A673 (cell line): ENCODE data around the gene MAGI1. TPM values are rescaled to one million over a fixed set of nuclear protein-coding genes. Genes with fewer than 3 reads are reported as not detected.

ENCODE experiments used
- BruUV-seq: library from RNA; stranded (reverse); fragments of 400-500 nt; replicated peaks from 2 replicates; lab custom pipeline; 2021; lab: Mats Ljungman, UMichigan
- CTCF ChIA-PET: fragments of 300-600 bp; sonication (Branson Sonifier 250); formaldehyde crosslinking; loops from one replicate; lab custom pipeline; 2022; ENCODE audit warnings: antibody characterized with exemption; lab: Charles Lee
- POLR2A ChIA-PET: fragments of 300-600 bp; sonication (Branson Sonifier 250); formaldehyde crosslinking; loops from one replicate; lab custom pipeline; 2022; ENCODE audit warnings: antibody characterized with exemption; ENCODE audit not compliant: low non-redundant PET; lab: Charles Lee
- DNase-seq: peaks from one replicate; pipeline ENCODE4 v3.0.0-alpha.2; 2015; ENCODE audit warnings: low spot score
- H3K27ac ChIP-seq: fragments of 200-600 bp; sonication (generic); 2 replicates; pipeline ENCODE4 v1.5.1; 2016; ENCODE audit warnings: mixed run types, low read depth, mild to moderate bottlenecking, mixed read lengths, antibody characterized with exemption, low read length; ENCODE audit not compliant: poor library complexity, severe bottlenecking
- H3K27me3 ChIP-seq: fragments of 200-600 bp; sonication (generic); replicated peaks from 2 replicates; pipeline ENCODE4 v1.6.1; 2017; ENCODE audit warnings: mixed run types, low read depth, mild to moderate bottlenecking, mixed read lengths, antibody characterized with exemption, low read length; ENCODE audit not compliant: insufficient read depth, poor library complexity
- H3K36me3 ChIP-seq: fragments of 200-600 bp; sonication (generic); 2 replicates; pipeline ENCODE4 v1.6.1; 2016; ENCODE audit warnings: mixed run types, mild to moderate bottlenecking, mixed read lengths, antibody characterized with exemption, low read length; ENCODE audit not compliant: insufficient read depth, poor library complexity, severe bottlenecking
- H3K4me1 ChIP-seq: fragments of 200-600 bp; sonication (generic); 2 replicates; pipeline ENCODE4 v1.6.1; 2017; ENCODE audit warnings: mixed run types, mild to moderate bottlenecking, mixed read lengths, antibody characterized with exemption, low read length; ENCODE audit not compliant: insufficient read depth, poor library complexity, severe bottlenecking
- H3K4me3 ChIP-seq: fragments of 200-600 bp; sonication (generic); 2 replicates; pipeline ENCODE4 v1.5.1; 2016; ENCODE audit warnings: low read depth, mixed run types, mild to moderate bottlenecking, mixed read lengths, low read length; ENCODE audit not compliant: poor library complexity, severe bottlenecking
- H3K9me3 ChIP-seq: fragments of 200-600 bp; sonication (generic); 2 replicates; pipeline ENCODE4 v1.6.1; 2016; ENCODE audit warnings: mixed run types, low read depth, mild to moderate bottlenecking, mixed read lengths, antibody characterized with exemption, low read length; ENCODE audit not compliant: poor library complexity, severe bottlenecking
- EZH2 ChIP-seq: fragments of 200-600 bp; sonication (generic); IDR thresholded peaks from 2 replicates; pipeline ENCODE4 v1.6.1; 2017; ENCODE audit warnings: borderline replicate concordance, low read depth, mild to moderate bottlenecking, mixed read lengths, antibody characterized with exemption, low read length; ENCODE audit not compliant: poor library complexity, severe bottlenecking
- intact Hi-C: fragments of 100-400 bp; cut with micrococcal nuclease; formaldehyde crosslinking; loops from one replicate; pipeline ENCODE4 v1.10.0; 2022; ENCODE audit not compliant: unreplicated experiment
- total RNA-seq: library from RNA; stranded (reverse); gene quantifications from 2 replicates; pipeline ENCODE4 v1.2.3, GENCODE V29; 2021
- TF ChIP-seq, protein P1 (sequence below): fragments of 300-800, 200-600 bp; sonication (generic); conservative IDR thresholded peaks from 2 replicates; pipeline ENCODE4 v1.5.1; 2017; ENCODE audit warnings: low read depth, mild to moderate bottlenecking, antibody characterized with exemption, low read length, moderate library complexity, mixed read lengths

Gene MAGI1
- total RNA-seq, 1 experiment from 2014 or later: 30.5 TPM

DNA sequence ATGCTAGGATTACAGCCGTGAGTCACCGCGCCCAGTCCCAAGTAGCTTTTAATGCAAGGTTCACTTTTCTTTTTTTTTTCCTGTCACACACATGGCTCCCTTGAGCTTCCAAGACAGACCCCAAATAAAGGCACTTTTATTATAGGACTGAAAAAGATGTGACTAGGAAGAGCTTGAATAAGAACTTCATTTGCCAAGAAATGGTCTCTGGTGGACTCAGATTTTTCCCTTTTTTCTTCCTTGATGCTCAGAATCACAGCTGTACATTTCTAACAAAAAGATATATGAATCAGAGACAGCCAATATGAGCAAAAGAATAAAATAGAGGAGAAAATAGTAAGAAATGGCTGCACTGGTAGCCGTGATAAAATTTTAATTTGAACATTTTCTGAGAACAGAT, 337.2 kb downstream of the MAGI1 start:
- Histone ChIP-seq H3K9me3 (no peaks in the 10 kb centered on the region), H3K4me1 (no peaks in the 10 kb centered on the region), H3K27ac (no peak overlapping the region), H3K4me3 (no peak overlapping the region), H3K27me3 (no peaks in the 10 kb centered on the region), H3K36me3 (no peaks in the 10 kb centered on the region)
- TF ChIP-seq, protein P1, sequence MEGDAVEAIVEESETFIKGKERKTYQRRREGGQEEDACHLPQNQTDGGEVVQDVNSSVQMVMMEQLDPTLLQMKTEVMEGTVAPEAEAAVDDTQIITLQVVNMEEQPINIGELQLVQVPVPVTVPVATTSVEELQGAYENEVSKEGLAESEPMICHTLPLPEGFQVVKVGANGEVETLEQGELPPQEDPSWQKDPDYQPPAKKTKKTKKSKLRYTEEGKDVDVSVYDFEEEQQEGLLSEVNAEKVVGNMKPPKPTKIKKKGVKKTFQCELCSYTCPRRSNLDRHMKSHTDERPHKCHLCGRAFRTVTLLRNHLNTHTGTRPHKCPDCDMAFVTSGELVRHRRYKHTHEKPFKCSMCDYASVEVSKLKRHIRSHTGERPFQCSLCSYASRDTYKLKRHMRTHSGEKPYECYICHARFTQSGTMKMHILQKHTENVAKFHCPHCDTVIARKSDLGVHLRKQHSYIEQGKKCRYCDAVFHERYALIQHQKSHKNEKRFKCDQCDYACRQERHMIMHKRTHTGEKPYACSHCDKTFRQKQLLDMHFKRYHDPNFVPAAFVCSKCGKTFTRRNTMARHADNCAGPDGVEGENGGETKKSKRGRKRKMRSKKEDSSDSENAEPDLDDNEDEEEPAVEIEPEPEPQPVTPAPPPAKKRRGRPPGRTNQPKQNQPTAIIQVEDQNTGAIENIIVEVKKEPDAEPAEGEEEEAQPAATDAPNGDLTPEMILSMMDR: no peak
- intact Hi-C loops: no loop called here
- ChIA-PET POLR2A (no interaction called here), CTCF (no interaction called here)
- no TSS peak for BruUV-seq
- DNase-seq: no peak

DNA sequence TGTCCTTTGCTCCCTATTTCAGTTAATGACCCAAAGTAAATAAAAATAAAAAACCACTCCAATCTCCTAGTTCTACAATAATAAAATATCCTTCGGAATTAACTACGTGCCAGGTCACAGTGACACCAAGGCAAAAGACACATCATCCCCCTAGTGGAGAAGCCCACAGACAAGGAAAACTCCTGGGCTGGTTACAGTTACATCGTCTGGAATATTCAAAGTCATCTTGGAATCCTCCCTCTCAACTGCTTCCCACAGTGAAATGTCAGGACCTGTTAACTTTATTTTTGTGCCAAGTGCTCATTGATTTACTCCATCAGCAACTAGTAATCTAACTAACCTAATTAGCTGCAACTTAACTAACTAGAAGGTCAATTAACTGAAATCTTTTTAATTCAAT, 349.3 kb downstream of the MAGI1 start:
- H3K9me3 ChIP-seq: no peaks in the 10 kb centered on the region

DNA sequence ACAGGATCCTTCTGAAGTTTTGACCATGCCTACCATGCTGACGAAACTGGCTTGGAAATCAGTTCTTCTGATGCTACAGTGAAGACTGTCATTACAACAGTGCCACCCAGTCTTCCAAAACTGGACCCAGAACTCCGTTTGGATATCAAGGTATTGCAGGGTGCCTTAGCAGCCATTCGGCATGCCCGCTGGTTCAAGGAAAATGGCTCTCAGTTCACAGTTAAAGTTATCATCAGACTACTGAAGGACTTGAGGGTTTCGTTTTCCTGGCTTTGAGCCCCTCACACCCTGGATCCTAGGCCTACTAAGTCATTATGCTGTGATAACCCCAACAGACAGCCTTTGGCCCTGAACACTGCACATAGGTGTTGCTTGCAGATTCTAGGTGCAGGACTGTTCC, 351.0 kb downstream of the MAGI1 start:
- no peaks in the 10 kb centered on the region for H3K4me1 ChIP-seq
- TF ChIP-seq, protein P1: no peak
- TF ChIP-seq EZH2: no peak

More for the DNA sequence above, 349.3 kb downstream of the MAGI1 start:
- TF ChIP-seq, protein P1: no peak
- TF ChIP-seq EZH2: no peak
- Histone ChIP-seq H3K36me3 (no peaks in the 10 kb centered on the region), H3K4me3 (no peak overlapping the region), H3K4me1 (no peaks in the 10 kb centered on the region), H3K27ac (no peak overlapping the region), H3K27me3 (no peaks in the 10 kb centered on the region)
- DNase-seq: no peak
- ChIA-PET POLR2A (no interaction called here), CTCF (no interaction called here)
- intact Hi-C loops: no loop called here
- no TSS peak for BruUV-seq

More for the DNA sequence above, 351.0 kb downstream of the MAGI1 start:
- ChIA-PET CTCF (no interaction called here), POLR2A (no interaction called here)
- BruUV-seq: no TSS peak
- H3K27ac ChIP-seq: no peak overlapping the region
- intact Hi-C loops: no loop called here
- H3K4me3 ChIP-seq: no peak overlapping the region
- DNase-seq: no peak
- H3K27me3 ChIP-seq: no peaks in the 10 kb centered on the region
- H3K36me3 ChIP-seq: no peaks in the 10 kb centered on the region
- H3K9me3 ChIP-seq: no peaks in the 10 kb centered on the region
